HG03280 (cell line): ENCODE measurements around the gene ATG4D.

Source experiments
- ATAC-seq: cut with Tn5 transposase; IDR thresholded peaks from one replicate; pipeline ENCODE4 v1.9.1; 2021; ENCODE audit warnings: mild to moderate bottlenecking, moderate library complexity; ENCODE audit not compliant: unreplicated experiment

The ATG4D gene

GRCh38 chr19:10543420-10544241, at the start of gene ATG4D:
ATG4D (plus strand) TSS chr19:10543904; CDS start chr19:10544091, 187 bp downstream.
- ATAC-seq: peak; percentile 75

- ATAC-seq: no peak
Measured at GRCh38 chr19:10497371-10497770, 46.3 kb upstream of the ATG4D start.

- ATAC-seq: no peak
Measured at GRCh38 chr19:10499550-10500246, 44.0 kb upstream of the ATG4D start.

- ATAC-seq: no peak
Measured at GRCh38 chr19:10500247-10500592, 43.5 kb upstream of the ATG4D start.

- peak; percentile 25 for ATAC-seq
Measured at GRCh38 chr19:10501971-10502523, 41.7 kb upstream of the ATG4D start.

DNA sequence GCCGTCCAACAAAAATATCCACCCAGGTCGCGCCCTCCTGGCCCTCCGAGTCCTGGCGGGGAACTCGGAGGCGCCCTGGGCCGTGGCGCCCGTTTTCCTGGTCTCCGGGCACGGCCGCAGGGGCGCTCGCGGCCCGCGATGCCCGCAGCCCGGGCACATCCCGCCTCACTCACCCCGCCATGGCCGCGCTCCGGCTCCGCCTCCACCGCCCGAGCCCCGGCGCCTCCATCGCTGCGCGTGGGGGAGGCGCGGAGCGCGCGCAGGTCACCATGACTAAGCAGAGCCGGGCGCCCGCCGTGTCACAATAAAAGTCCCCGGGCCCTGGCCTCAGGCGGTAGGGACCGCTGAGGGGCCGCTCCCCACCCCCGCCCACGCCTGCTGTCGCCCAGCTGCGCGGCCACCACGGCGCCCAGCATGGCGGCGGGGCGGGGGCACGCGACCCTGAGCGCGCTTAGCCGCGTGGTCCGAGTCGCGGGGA, 41.1 kb upstream of the ATG4D start:
- ATAC-seq: peak; percentile 82

DNA sequence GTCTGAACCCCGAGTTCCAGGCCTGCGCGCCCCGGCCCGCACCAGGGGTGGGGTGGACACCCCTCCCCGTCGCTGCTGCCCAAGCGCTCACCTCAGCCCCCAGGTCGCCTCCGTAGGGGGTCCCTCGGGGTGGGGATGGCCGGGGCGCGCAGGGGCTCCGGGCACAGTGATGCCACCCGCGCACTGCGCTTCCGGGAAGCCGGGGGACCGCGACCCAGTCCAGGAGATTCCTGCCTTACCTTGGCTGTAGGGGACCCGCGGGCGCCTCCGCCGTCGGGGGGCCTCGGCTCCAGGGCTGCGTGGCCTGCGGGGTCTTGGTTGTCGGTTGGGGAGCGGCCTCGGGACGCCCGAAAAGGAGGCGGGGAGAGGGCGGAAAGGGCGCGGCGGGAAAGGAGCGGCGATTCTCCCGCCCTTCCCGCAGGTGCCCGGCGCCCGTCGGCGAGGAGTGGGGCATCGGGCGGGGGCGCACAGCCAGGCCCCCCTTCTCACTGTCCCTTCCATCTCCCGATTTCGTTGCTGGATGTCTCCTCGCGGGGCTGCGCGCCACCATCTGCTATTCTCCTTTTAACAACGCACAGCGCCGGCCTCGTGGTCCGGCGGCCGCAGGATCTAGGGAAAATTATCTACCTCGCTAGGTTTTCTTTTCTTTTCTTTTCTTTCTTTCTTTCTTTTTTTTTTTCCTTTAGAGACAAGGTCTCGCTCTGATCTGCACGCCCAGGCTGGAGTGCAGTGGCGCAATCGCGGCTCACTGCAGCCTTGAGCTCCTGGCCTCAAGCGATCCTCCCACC, 40.5 kb upstream of the ATG4D start, which contains the start of gene KEAP1:
Gene KEAP1, minus strand, starts transcription at position 355 of the 788 bp plus-strand sequence. CDS start 3,323 bp downstream, outside the sequence.
- peak; percentile 20 for ATAC-seq

DNA sequence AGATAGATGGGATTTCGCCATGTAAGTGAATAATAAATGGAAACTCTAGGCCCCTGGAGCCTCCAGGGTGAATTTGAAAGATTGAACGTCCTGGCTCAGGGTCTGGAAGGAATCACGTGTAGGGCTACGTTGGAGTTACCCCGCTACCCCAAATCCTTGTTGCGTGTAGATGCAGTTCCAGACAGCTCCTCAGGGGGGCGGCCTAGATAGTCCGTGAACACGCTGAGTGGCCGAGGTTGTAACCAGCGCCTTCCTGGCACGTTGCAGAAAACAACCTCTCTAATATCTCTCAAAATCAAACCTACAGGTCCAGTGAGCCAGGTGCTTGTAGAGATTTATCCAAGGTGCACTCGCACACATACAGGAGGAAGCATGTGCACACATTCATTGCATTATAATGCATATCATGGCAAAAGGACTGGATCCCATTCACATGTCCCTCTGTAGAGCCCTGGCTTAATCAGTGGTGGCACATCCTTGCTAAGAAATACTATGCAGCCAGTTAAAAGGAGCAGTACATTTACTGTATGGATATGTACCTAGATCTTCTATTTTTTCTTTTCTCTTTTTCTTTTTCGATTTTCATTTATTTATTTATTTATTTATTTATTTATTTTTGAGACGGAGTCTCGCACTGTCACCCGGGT, 38.0 kb upstream of the ATG4D start:
- no peak for ATAC-seq

DNA sequence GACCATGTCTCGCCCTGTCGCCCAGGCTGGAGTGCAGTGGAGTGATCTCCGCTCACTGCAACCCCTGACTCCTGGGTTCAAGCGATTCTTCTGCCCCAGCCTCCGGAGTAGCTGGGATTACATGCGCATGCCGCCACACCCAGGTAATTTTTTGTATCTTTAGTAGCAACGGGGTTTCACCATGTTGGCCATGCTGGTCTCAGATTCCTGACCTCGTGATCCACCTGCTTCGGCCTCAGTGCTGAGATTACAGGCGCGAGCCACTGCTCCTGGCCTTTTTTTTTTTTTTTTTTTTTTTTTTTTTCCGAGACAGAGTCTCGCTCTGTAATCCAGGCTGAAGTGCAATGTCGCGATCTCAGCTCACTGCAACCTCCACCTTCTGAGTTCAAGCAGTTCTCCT, 35.7 kb upstream of the ATG4D start:
- no peak for ATAC-seq

DNA sequence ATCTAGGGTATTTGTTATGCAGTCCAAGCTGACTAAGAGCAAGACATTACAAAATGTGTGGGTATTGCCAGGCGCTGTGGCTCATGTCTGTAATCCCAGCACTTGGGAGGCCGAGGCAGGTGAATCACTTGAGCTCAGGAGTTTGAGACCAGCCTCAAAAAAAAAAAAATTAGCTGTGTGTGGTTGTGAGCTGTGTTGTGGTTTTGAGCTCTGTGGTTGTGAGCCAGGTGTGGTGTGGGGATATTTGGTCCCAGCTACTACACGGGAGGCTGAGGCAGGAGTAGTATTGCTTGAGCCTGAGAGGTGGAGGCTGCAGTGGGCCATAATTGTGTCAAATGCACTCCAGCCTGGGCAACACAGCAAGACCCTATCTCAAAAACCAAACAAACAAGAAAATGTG, 35.0 kb upstream of the ATG4D start:
- no peak for ATAC-seq

DNA sequence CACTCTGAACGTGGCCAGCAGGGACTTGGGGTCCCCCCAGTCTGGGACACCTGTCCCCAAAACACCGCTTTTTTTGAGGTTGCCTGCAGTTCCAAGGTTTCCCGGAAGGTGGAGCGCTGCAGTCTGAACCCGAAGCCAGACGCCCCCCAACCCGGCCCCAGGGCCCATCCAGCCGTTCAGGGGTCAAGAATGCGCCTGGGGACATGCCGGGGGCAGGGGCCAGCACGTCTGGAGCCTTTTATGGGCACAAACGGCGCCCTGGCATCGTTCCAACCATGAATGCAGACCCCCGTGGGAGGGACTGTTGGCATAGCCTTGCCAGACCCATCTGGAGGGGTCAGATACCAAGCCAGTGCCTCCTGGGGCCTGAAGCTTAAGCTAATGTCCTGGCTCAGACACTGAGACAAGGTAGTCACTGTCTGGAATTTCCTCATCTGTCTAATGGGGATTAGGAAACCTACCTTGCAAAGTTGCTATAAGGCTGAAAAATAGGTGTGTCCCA, 33.4 kb upstream of the ATG4D start:
- no peak for ATAC-seq

DNA sequence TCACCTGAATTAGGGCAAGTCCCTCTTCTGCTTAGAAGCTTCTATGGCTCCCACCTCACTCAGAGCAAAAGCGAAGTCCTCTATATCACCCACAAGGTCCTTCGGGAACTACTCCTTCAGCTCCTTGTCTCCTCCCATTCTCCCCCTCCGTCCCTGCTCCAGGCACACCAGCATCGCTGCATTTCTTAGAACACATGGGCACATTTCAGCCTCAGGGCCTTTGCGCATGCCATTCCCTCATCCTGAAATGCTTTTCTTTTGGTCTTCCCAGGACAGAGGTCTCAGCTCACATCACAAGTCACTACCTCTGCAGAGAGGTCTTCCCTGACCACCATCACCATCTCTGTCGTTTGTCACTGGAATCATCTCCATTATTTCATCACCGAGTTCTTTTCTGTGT, 30.5 kb upstream of the ATG4D start:
- no peak for ATAC-seq

- no peak for ATAC-seq
Measured at GRCh38 chr19:10514211-10515145, 29.2 kb upstream of the ATG4D start.

- no peak for ATAC-seq
Measured at GRCh38 chr19:10516064-10516385, 27.7 kb upstream of the ATG4D start.

DNA sequence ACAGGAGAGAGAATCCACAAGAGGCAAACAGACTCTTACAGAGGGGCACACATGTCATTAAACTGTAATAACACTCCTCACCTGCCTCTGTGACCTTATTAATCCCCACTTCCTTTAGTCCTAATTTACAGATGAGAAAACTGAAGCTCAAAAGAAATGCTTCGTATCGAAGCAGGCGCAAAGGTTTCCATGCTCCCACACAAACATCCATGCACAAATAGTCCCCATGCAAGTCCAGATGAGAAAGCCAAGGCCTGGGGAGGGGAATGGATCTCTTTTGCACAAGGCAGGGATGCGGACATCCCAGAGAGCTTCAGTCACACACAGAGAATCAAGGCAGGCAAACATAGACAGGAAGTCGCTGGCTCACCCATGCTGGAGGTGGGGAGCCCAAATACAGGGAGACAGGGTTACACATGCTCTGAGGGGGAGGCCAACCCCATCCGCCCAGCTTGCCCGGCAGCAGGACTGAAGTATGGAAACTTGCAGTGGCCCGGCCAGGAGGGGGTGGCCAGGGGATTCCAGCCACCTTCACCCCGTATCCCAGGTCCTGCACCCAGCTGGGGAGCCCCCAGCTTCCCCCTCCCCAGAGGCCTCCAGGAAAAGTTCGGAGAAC, 26.9 kb upstream of the ATG4D start:
- no peak for ATAC-seq

- ATAC-seq: no peak
Measured at GRCh38 chr19:10517361-10517759, 26.3 kb upstream of the ATG4D start, which contains the start of gene S1PR5. S1PR5 (minus strand) TSS chr19:10517447; CDS start chr19:10515011, 2,436 bp downstream.

DNA sequence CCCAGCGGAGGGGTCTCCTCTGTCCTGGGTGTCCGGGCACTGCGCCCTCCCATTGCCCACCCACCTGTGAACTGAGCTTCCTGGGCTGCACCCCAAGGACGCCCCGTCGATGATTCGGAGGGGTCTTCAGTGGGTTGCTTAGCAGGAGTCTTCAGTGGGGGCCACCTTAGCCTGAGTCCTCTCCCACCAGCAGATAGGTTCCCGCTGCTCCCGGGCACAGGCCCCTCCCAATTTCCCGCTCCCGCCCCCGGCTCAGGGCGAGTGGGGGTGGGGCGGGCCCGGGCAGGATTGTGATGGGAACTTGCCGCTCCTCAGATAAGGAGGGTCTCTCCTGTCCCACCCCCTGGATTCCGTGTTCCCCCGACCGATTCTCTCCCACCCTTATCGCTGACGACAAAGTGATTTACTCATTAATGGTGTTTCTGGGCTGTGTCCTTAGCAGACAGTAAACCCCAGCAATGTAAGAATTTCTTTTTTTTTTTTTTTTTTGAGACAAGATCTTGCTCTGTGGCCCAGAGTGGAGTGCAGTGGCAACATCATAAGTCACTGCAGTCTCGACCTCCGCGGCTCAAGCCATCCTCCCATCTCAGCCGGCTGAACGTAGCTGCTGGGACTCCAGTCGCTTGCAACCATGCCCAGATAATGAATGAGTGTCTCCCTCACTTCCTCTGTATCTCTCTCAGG, 25.8 kb upstream of the ATG4D start:
- no peak for ATAC-seq
